Measurements from ENCODE around the gene UBE2H. TPM values are rescaled to one million over a fixed set of nuclear protein-coding genes. Genes with fewer than 3 reads are reported as not detected.
"Not testable (repeated sequence)": the region's sequence is repeated elsewhere in the genome, so short reads cannot be mapped to it uniquely, and the experiment has no call there.

UBE2H gene
- total and polyA plus RNA-seq, 8 donors = 19.2 to 150 (median 49.0) TPM

DNA sequence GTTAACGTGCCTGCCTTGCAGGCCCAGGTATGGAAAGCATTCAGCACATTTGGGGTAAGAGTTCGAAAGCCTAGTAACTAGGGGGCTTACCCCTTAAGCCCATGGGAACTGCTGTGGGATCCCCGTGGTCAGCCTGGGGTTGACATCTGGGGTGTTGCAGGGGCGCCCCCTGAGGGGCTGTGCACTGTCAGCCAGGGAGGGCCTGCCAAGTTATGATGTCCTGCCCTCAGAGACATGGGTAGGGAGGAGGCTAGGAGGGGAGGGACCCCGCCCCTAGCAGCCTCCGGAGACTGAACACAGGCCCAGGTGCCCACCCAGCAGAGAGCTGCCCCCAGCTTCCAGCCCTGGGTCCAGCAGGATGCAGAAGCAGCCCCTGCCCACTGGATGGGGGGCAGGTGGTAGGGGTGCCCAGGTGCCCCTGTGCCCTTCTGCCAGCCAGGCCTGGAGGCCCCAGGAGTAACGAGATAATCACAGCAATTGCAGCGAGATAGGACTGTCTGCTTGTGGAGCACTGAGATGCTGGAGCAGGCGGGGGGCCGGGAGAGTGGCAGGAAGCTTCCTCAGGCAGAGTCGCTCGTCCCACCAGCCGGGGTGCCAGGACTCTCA lies 153.3 kb downstream of the UBE2H start:
- intact Hi-C loops (cut with DNase I; ENCODE audit: low total_unique reads) = no loop called here
- Histone ChIP-seq H3K9me3 (no peaks in the 10 kb centered on the region), H3K4me3 (no peak overlapping the region)

DNA sequence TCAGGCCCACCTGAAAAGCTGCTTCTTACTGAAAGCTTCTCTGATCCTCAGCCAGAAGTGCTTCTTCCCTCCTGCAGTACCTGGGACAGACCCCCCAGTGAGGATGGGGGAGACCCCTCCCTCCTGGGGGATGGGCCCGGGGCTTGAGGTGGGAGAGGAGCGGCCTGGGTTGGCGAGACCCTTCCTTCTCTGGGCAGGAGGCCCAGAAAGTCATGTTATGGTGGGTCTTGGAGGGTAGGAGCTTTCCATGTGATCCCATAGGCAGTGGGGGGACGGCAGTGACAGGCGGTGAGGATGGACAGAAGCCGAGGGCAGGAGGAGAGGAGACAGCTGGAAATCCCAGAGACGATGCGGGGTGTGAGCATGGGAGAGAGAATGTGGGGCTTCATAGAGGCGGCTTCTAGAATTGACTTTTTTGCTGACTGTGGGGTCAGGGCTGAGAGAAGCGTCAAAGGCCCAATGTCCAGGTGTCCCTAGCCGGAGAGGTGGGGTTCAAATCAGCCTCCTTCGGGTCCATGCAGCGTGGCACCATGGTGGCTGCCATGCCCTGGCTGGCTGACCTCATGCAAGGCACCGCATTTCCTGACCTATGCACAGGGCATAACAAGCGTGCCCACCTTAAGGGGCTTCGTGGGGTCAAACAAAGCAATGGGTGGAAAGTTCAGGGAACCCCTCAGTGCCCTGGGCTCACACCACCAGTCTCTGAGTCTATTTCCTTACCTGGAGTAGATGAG lies 154.0 kb downstream of the UBE2H start:
- Histone ChIP-seq H3K27me3 (peaks cover 0 to 30% (median 0%) of the 10 kb centered on the region in 3 donors), H3K9me3 (no peaks in the 10 kb centered on the region), H3K27ac (no peak overlapping the region), H3K4me3 (no peak overlapping the region), H3K36me3 (no peaks in the 10 kb centered on the region), H3K4me1 (peaks cover 0 to 4% (median 1%) of the 10 kb centered on the region in 4 donors)
- intact Hi-C loops (cut with DNase I; ENCODE audit: low total_unique reads) = no loop called here
- DNase-seq = no peak
- WGBS, 5 donors = 90 to 93% (median 91%) methylated on average over 14 to 16 of the region's 16 CpGs
- TF ChIP-seq, protein P1, sequence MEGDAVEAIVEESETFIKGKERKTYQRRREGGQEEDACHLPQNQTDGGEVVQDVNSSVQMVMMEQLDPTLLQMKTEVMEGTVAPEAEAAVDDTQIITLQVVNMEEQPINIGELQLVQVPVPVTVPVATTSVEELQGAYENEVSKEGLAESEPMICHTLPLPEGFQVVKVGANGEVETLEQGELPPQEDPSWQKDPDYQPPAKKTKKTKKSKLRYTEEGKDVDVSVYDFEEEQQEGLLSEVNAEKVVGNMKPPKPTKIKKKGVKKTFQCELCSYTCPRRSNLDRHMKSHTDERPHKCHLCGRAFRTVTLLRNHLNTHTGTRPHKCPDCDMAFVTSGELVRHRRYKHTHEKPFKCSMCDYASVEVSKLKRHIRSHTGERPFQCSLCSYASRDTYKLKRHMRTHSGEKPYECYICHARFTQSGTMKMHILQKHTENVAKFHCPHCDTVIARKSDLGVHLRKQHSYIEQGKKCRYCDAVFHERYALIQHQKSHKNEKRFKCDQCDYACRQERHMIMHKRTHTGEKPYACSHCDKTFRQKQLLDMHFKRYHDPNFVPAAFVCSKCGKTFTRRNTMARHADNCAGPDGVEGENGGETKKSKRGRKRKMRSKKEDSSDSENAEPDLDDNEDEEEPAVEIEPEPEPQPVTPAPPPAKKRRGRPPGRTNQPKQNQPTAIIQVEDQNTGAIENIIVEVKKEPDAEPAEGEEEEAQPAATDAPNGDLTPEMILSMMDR (IDR thresholded peaks at IDR 0.05) = no peak
- no peak for TF ChIP-seq POLR2AphosphoS5 (IDR thresholded peaks at IDR 0.05)
- no peak for TF ChIP-seq POLR2A (IDR thresholded peaks at IDR 0.05)
- no peak for TF ChIP-seq EP300 (IDR thresholded peaks at IDR 0.05)

More for the DNA sequence above, 153.3 kb downstream of the UBE2H start:
- Histone ChIP-seq H3K27ac (no peak overlapping the region), H3K36me3 (no peaks in the 10 kb centered on the region), H3K27me3 (peaks cover 0 to 30% (median 0%) of the 10 kb centered on the region in 3 donors), H3K4me1 (peaks cover 0 to 9% (median 4%) of the 10 kb centered on the region in 4 donors)
- TF ChIP-seq POLR2AphosphoS5 (IDR thresholded peaks at IDR 0.05) = no peak
- no peak for TF ChIP-seq POLR2A (IDR thresholded peaks at IDR 0.05)
- TF ChIP-seq, protein P1 (IDR thresholded peaks at IDR 0.05) = no peak
- no peak for TF ChIP-seq EP300 (IDR thresholded peaks at IDR 0.05)
- WGBS, 5 donors = 72 to 87% (median 81%) methylated on average over 13 of the region's 13 CpGs
- DNase-seq = no peak

DNA sequence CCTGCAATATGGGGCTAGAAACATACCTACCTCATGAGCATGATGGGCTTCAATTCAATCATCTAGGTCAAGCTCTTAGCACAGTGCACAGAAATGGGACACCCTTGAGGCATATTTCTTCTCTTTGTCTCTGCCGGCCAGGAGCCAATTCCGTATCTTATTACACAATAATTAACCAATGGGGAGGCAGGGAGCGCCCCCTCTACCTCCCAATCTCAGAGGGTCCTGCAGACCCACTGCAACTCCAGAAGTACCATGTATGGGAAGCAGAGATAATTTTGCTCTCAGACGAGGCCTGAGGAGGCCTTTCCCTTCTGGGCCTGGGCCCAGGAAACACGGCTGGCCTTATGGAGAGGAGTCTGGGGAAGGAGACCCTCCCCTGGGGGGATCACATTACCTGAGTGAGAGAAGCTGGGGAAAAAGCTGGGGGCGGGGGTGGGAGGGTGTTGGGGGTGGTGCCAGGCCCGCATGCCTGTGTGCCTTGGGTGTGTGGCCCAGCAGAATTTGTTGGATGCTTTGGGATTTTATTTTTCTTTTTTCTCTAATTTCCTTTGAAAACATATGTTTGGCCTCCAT lies 155.5 kb downstream of the UBE2H start:
- no peak overlapping the region for H3K27ac ChIP-seq
- no peaks in the 10 kb centered on the region for H3K4me1 ChIP-seq
- peaks cover 0 to 26% (median 0%) of the 10 kb centered on the region in 3 donors for H3K27me3 ChIP-seq
- no peaks in the 10 kb centered on the region for H3K36me3 ChIP-seq
- intact Hi-C loops (cut with DNase I; ENCODE audit: low total_unique reads) = no loop called here
- peak in 1 of 2 donors; percentile 37 for DNase-seq
- no peak overlapping the region for H3K4me3 ChIP-seq
- no peaks in the 10 kb centered on the region for H3K9me3 ChIP-seq
- WGBS, 5 donors = 69 to 81% (median 75%) methylated on average over 7 of the region's 7 CpGs
- TF ChIP-seq POLR2A (IDR thresholded peaks at IDR 0.05) (no peak), POLR2AphosphoS5 (IDR thresholded peaks at IDR 0.05) (no peak), EP300 (IDR thresholded peaks at IDR 0.05) (no peak)
- TF ChIP-seq, protein P1 (IDR thresholded peaks at IDR 0.05) = no peak

DNA sequence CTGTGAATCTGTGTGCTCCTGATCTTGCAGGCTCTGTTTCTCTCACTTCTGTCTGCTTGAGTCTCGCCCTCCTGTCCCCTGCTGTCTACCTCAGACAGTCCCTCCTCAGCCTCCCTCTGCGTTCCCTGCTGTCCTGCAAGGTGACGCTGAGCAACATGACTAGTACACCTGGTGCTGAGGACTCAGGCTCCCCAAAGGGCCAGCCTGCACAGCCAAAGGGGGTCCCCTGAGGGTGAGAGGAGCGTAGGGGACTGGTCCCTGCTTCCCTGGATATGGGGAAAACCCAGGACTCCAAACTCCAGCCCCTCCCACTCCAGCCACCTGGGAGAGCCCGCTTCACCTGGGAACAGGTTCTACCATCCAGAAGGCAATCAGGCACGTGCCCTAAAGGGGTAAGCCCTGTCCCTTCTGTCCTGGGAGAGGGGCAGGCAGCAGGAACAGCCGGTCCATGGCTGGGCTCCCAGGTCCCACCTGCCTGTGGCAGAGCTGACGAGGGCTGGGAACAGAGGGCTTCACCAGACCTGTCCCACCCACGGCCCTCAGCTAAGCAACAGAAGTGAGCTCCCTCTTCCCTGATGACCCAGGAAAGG lies 156.5 kb downstream of the UBE2H start:
- H3K36me3 ChIP-seq = no peaks in the 10 kb centered on the region
- TF ChIP-seq EP300 (IDR thresholded peaks at IDR 0.05) = no peak
- TF ChIP-seq POLR2AphosphoS5 (IDR thresholded peaks at IDR 0.05) = no peak
- TF ChIP-seq, protein P1 (IDR thresholded peaks at IDR 0.05) = no peak
- no peak for TF ChIP-seq POLR2A (IDR thresholded peaks at IDR 0.05)

DNA sequence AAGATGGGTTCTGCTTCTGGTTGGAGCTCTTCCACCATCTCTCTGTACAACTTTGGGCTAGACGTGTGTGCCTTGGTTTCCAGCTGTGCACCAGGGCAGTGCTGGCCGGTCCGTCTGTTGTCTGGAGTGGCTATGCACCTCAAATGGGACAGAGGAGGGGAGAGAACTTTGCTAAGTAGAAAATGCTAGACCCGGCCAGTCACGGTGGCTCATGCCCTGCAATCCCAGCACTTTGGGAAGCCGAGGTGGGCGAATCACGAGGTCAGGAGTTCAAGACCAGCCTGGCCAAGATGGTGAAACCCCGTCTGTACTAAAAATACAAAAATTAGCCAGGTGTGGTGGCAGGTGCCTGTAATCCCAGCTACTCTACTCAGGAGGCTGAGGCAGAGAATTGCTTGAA lies 158.3 kb downstream of the UBE2H start:
- H3K4me1 ChIP-seq; H3K36me3 ChIP-seq; H3K4me3 ChIP-seq; H3K9me3 ChIP-seq; H3K27ac ChIP-seq; intact Hi-C loops (cut with DNase I; ENCODE audit: low total_unique reads); DNase-seq: not testable (repeated sequence)
- H3K27me3 ChIP-seq = peaks cover 0 to 19% (median 0%) of the 10 kb centered on the region in 3 donors
- WGBS, 5 donors = 89 to 96% (median 91%) methylated on average over 9 of the region's 9 CpGs

More for the DNA sequence above, 156.5 kb downstream of the UBE2H start:
- Histone ChIP-seq H3K9me3 (no peaks in the 10 kb centered on the region), H3K4me1 (no peaks in the 10 kb centered on the region), H3K27ac (no peak overlapping the region), H3K27me3 (peaks cover 0 to 24% (median 0%) of the 10 kb centered on the region in 3 donors), H3K4me3 (no peak overlapping the region)
- WGBS, 5 donors = 77 to 85% (median 84%) methylated on average over 8 to 9 of the region's 9 CpGs
- intact Hi-C loops (cut with DNase I; ENCODE audit: low total_unique reads) = no loop called here
- no peak for DNase-seq

Data from stomach (tissue), 9 donors.